ENCODE measurements around the gene UBE4B. TPM values are rescaled to one million over a fixed set of nuclear protein-coding genes. Genes with fewer than 3 reads are reported as not detected.

The UBE4B gene
- total and polyA plus RNA-seq, 4 donors, result 7.5 to 25.5 (median 16.6) TPM

DNA sequence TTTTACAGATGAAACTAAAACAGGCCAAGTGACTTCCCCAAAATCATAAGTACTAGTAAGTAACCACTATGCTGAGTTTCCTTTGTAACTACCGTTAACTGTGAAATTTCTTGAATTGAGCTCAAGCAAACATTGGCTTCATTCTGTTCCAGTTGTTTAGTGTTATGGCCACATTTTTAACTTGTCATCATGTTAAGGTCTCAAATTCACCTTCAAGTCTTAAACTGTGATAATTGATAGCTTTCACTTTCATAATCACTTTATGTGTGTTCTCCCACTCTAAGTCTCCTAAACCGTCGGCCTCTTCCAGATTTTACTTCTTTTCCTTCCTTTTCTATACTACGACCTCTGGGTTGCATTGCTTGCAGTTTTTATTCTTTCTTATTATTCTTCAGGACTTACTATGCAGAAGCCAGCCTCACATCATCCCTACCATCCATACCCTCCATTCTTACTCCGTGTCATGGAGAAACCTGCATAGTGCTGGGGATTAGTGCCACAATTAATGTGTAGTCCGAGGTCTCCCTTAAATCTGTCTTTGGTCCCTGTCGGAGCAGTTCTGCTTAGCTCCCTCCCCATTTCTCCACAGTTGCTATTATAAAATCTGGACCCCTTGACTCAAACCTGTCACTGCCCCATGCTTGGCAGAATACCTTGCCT lies 183.5 kb downstream of the UBE4B start:
- no peak for DNase-seq (ENCODE audit: low spot score)
- TF ChIP-seq ATF3 (IDR thresholded peaks at IDR 0.05), result no peak
- no peak for TF ChIP-seq SP1 (IDR thresholded peaks at IDR 0.05)
- TF ChIP-seq REST (IDR thresholded peaks at IDR 0.05), result no peak
- TF ChIP-seq, protein P1, sequence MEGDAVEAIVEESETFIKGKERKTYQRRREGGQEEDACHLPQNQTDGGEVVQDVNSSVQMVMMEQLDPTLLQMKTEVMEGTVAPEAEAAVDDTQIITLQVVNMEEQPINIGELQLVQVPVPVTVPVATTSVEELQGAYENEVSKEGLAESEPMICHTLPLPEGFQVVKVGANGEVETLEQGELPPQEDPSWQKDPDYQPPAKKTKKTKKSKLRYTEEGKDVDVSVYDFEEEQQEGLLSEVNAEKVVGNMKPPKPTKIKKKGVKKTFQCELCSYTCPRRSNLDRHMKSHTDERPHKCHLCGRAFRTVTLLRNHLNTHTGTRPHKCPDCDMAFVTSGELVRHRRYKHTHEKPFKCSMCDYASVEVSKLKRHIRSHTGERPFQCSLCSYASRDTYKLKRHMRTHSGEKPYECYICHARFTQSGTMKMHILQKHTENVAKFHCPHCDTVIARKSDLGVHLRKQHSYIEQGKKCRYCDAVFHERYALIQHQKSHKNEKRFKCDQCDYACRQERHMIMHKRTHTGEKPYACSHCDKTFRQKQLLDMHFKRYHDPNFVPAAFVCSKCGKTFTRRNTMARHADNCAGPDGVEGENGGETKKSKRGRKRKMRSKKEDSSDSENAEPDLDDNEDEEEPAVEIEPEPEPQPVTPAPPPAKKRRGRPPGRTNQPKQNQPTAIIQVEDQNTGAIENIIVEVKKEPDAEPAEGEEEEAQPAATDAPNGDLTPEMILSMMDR (IDR thresholded peaks at IDR 0.05; ENCODE audit: low read depth, low read length, missing input control), result no peak
- no peak for TF ChIP-seq HNF4G (IDR thresholded peaks at IDR 0.05)
- TF ChIP-seq EGR1 (IDR thresholded peaks at IDR 0.05; ENCODE audit: low read depth in 2 of 2), result no peak
- no peak for TF ChIP-seq YY1 (IDR thresholded peaks at IDR 0.05)
- TF ChIP-seq RAD21 (IDR thresholded peaks at IDR 0.05), result no peak
- TF ChIP-seq NR2F2 (IDR thresholded peaks at IDR 0.05), result no peak
- TF ChIP-seq, protein P2, sequence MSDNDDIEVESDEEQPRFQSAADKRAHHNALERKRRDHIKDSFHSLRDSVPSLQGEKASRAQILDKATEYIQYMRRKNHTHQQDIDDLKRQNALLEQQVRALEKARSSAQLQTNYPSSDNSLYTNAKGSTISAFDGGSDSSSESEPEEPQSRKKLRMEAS (IDR thresholded peaks at IDR 0.05), result no peak
- TF ChIP-seq FOXA2 (IDR thresholded peaks at IDR 0.05), result no peak
- TF ChIP-seq HNF4A (conservative IDR thresholded peaks at IDR 0.05), result no peak
- H3K4me1 ChIP-seq (ENCODE audit: control insufficient read depth in 4 of 4, insufficient read depth in 4 of 4, low read length in 3 of 4), result peaks cover 4 to 41% (median 26%) of the 10 kb centered on the region in 4 donors
- H3K9ac ChIP-seq (ENCODE audit: low read depth in 1 of 2, low read length in 2 of 2), result no peak overlapping the region
- no peak overlapping the region for H3K4me3 ChIP-seq (ENCODE audit: low read depth in 1 of 3, low read length in 3 of 3)
- WGBS, result 66% methylated on average over 7 of the region's 7 CpGs
- no peak overlapping the region for H3K27ac ChIP-seq (ENCODE audit: low read depth in 1 of 2, low read length in 2 of 2)
- no peaks in the 10 kb centered on the region for H3K27me3 ChIP-seq (ENCODE audit: control insufficient read depth in 4 of 4, insufficient read depth in 4 of 4, low read length in 3 of 4)
- H3K9me3 ChIP-seq (ENCODE audit: control insufficient read depth in 4 of 4, low read length in 3 of 4), result no peaks in the 10 kb centered on the region
- H3K36me3 ChIP-seq (ENCODE audit: control insufficient read depth in 4 of 4, insufficient read depth in 3 of 4, low read depth in 1 of 4, low read length in 3 of 4), result peaks cover 0 to 3% (median 0%) of the 10 kb centered on the region in 4 donors

DNA sequence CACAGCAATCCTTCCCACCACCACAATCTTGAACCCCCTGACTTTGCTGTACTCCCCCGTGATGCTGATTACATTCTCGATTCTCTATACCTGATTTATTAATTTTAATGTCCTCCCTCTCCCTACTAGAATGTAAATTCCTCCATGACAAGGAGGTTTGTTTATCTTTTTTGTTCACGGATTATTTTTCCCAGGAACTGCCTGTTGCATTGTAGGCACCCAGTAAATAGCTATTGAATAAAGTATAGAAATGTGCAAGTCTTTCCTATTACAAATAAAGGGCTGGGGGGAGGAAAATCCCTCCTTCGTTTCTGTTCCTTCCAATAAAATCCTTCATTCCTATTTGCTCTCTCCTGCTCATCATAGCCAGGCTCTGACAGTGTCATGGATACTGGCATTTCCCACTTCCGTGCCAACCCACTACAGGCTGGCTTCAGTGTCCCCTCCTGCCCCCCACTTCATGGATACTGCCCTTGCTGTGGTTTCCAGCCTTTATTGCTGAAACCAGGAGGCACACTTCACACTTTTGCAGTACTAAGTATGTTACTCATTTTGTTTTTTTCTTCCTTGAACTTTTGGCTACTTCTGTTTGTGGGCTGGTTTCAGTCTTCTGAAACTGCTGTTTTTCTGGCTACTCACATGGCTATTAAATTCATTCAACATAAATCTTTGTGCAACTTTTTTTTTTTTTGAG lies 185.1 kb downstream of the UBE4B start:
- H3K4me3 ChIP-seq (ENCODE audit: low read depth in 1 of 3, low read length in 3 of 3), result no peak overlapping the region
- DNase-seq (ENCODE audit: low spot score), result no peak
- TF ChIP-seq, protein P1 (IDR thresholded peaks at IDR 0.05; ENCODE audit: low read depth, low read length, missing input control), result no peak
- H3K4me1 ChIP-seq (ENCODE audit: control insufficient read depth in 4 of 4, insufficient read depth in 4 of 4, low read length in 3 of 4), result peaks cover 0 to 29% (median 14%) of the 10 kb centered on the region in 4 donors
- peak overlapping the region in 1 of 2 donors; percentile 10 for H3K27ac ChIP-seq (ENCODE audit: low read depth in 1 of 2, low read length in 2 of 2)
- 71% methylated on average over 5 of the region's 5 CpGs for WGBS
- H3K9ac ChIP-seq (ENCODE audit: low read depth in 1 of 2, low read length in 2 of 2), result no peak overlapping the region
- H3K27me3 ChIP-seq (ENCODE audit: control insufficient read depth in 4 of 4, insufficient read depth in 4 of 4, low read length in 3 of 4), result no peaks in the 10 kb centered on the region
- H3K9me3 ChIP-seq (ENCODE audit: control insufficient read depth in 4 of 4, low read length in 3 of 4), result no peaks in the 10 kb centered on the region
- H3K36me3 ChIP-seq (ENCODE audit: control insufficient read depth in 4 of 4, insufficient read depth in 3 of 4, low read depth in 1 of 4, low read length in 3 of 4), result peaks cover 0 to 3% (median 0%) of the 10 kb centered on the region in 4 donors
